Measurements from ENCODE around the gene ZNF778.

GRCh38 chr16:89178453-89179147 lies 38.9 kb upstream of the ZNF778 start:
- TF ChIP-seq CTCF (IDR thresholded peaks at IDR 0.05; ENCODE audit: poor library complexity) = no peak
- no peak for TF ChIP-seq EZH2phosphoT487 (IDR thresholded peaks at IDR 0.05; ENCODE audit: low read depth, severe bottlenecking, unreplicated experiment)
- no peak for TF ChIP-seq EZH2 (IDR thresholded peaks at IDR 0.05; ENCODE audit: borderline replicate concordance)

Data from hepatocyte (in vitro differentiated cells).